Activated CD8-positive, alpha-beta memory T cell treated with anti-CD3 and anti-CD28 coated beads for 4 hours (primary cell): Measurements from ENCODE around the gene IQSEC1.

Experiments used
- DNase-seq, 2 donors: peaks; one replicate each; pipeline ENCODE4 v3.0.0-alpha.2; 2020; ENCODE audit warnings: low read depth in 2 of 2

Gene IQSEC1

DNA sequence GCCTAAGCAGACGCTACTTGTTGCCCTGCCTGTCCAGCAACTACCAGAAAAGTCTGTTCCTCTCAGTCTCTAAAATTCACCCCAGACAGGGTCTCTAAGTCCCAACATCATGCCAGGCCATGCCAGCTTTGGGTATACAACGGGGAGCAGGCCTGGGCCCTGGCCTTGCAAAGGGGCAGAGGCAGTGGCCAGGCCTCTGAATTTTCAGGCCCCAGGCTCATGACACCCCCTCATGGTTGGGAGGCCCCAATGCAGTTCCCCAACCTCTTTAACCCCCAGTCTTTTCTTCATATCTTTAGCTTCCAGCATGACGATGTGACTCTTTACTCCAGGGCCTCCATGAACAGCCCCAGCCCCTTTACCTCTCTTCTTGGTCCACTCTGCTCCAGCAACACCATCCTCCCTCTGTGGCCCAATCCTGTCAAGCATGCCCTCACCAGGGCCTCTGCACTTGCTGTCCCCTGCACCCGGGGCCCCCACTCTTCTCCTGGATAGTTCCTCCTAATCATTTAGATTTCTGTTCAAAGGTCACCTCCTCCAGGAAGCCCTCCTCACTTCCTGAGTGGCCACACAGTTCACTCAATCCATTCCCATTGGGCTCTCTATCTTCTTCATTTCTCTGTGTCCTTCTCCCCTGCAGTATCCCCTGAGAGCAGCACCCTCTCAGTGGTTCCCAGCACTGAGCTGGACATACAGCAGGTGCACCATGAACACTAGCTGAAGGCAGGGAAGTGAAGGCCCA lies 4.8 kb downstream of the IQSEC1 start:
- no peak for DNase-seq

GRCh38 chr3:13067778-13068177 lies 5.5 kb downstream of the IQSEC1 start:
- no peak for DNase-seq

DNA sequence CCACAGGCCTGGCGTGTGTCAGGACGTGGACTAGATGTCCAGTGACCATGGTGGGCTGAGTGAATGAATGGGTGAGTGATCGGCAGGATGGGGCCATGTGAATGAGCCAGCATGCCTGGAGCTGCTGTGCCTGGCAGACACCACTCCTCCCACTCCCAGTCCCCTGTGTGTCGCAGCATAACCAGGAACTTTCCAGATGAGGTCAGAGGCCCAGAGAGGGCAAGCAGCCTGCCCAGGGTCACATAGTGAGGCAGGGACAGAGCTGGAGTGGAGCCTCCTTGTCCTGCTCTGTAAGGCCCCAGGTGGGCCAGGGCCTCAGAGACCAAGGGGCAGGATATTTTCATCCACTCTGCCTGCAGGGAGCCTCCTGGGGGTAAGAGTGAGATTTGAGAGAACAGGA lies 6.4 kb downstream of the IQSEC1 start:
- DNase-seq, result no peak

DNA sequence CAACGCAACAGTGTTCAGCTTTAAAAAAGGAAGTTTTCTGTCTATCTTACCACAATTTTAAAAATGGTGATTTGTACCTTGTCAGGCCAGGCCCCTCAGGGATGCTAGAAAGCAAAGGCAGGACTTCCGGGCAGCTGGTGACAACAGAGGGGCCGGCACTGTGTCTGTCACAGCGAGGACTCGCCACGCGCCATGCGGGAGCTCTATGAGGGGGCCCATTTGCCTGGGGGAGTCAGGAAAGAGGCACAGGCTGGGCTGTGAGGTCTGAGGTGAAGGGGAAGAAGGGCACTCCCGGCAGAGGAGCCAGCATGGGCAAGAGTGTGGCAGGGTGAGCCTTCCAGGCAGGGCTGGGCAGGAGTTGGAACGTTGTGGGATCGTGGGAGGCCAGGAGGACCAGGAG lies 7.0 kb downstream of the IQSEC1 start:
- DNase-seq, result no peak

- DNase-seq, result no peak
These were observed 7.5 kb downstream of the IQSEC1 start for GRCh38 chr3:13065727-13066126.

- no peak for DNase-seq
These were observed 8.3 kb downstream of the IQSEC1 start for GRCh38 chr3:13064964-13065363.

GRCh38 chr3:13064159-13064868 lies 8.9 kb downstream of the IQSEC1 start:
- DNase-seq, result no peak

DNA sequence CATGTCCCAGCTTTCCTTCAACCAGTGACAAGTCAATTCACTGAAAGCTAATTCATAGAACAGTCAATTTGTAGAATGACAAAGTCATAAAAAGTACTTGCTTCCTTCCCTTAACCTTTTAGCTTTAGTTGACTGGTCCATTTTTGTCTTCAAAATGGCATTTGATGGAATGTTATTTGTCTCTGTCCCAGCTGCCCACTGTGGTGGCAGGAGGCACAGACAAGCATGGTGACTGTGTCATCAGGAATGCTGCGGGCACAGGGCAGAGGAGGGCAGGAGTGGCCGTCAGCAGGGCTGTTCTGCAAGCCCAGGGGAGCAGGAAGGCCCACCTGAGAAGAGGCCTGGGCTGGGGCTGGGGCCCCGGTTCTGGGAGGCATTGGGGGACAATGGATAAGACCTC lies 10.0 kb downstream of the IQSEC1 start:
- no peak for DNase-seq

DNA sequence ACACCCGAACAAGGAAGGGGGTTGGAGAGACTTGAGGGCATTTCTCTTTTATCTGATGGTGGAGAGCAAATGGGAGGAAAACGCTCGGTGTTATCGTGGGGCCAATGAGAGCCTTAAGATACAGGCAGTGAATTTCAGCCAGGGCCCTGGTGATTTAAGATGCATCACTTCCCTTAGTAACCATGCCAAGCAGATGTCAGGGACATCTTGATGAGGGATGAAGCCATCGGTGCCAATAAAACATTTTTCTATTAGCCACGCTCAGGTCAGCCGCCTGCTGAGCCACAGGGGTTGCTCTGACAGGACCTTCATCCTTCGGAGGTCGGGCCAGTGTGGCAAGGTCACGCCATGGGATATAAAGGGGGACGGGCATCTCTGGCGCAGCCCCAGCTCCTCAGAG lies 10.6 kb downstream of the IQSEC1 start:
- no peak for DNase-seq

DNA sequence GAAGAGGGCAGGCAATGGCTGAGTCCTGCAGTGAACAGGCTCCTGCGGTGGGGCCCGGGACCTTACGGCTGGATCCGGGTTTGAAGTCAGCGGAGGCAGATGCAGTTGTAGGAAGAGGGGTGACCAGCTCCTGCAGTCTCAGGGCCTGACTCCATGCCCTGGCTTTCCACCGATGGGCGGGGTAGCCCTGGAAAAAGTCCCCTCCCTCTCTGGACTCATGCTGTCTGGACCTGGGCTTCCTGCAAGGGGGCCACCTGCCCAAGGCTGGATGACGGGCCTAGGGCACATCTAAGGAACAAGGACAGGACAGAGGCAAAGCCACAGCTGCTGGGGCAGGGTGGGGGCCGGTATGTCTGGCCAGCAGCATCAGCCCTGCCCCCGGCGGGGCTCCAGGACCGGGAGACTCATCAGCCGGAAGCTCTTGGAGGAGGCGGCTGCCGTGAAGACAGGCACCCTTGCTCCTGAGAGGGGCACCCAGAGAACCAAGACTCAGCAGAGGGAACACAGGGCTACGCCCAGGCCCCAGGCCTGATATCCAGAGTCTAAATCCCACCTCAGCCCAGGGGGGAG lies 12.8 kb downstream of the IQSEC1 start:
- DNase-seq, result no peak

DNA sequence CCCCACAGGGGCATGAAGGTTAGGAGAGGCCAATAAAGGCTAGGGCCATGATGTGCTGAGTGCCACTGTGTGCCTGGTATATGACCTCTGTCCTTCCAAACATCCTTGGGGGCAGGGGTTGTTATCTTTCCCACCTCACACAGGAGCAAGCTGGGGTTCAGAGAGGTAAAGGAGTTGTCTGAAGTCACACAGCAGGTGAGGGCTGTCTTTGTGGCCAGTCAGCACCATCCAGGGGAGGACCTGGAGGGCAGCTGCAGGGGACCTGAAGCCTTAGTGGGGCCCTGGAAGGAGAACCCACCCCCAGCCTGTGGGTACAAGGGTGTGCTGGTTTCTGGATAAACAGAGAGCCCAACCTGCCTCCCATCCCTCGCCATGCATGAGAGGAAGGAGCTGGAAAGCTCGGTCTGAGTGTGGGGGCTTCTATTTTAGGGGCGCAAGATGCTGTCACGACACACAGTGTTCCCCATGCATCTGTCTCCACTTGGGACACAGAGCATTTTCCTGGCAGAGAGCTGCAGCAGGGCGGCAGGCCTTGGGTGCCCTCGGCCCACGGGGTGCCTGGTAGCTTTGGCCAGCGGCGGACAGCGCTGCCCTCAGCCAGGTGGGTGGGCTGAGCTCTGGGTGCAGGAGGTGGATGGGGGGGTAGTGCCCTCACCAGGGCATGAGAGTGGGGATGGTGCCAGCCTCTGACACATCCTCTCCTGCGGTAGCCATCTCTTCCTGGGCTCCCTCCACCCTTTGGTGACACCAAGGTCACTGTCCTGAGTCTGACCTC lies 14.7 kb downstream of the IQSEC1 start:
- no peak for DNase-seq

DNA sequence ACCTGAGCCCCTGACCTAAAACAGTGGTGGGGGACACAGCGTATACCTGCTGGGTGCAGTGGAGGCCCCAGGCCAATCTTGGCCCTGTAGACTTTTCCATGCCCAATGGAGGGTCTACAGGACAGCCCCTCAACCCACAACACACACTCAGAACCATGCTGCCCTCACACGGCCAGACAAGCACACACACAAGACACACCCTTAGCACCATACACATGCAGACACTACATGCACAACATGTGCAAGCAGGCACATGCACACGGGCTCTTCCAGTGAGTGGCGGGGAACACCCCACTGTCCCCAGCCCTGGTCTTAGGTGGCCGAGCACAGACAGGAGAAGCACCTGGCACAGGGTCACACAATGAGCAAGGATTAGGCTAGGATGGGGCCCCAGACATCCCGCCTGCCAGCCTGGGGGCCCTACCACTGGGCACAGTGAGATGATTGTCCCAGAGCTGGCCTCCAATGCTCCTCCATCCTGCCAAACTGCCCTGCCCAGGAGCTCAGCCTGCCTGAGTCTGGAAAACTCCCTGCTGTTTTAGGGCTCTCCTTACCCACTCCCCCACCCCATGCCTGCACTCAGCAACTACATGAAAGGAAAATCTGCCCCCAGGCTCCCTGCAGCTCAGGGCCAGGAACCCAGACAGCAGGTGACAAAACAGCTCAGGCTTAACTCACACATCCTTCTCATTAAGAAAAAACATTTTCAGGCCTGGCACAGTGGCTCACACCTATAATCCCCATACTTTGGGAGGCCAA lies 15.8 kb downstream of the IQSEC1 start:
- DNase-seq, result no peak

DNA sequence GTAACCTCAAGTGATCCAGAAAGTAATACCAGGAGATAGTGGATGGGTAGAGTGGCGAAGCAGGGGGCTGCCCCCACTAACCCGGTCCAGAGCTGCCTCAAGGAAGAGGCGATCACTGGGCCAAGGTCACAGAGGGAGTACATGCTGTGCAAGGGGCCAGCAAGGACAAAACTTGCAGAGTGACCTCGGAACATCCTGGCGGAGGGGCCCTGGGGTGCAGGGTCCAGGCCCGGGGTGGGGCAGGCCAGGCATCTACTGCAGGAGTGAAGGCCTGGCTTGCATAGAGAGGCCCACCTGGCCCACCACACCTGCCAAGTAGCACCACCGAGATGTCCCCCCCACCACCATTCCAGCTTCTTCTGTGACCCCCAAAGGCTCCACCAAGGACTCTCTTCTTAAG lies 17.6 kb downstream of the IQSEC1 start:
- no peak for DNase-seq

- DNase-seq, result no peak
These were observed 18.6 kb downstream of the IQSEC1 start for GRCh38 chr3:13054341-13055285.

- DNase-seq, result no peak
These were observed 19.3 kb downstream of the IQSEC1 start for GRCh38 chr3:13053893-13054292.

GRCh38 chr3:13053420-13053819 lies 19.8 kb downstream of the IQSEC1 start:
- no peak for DNase-seq

GRCh38 chr3:13052191-13052820 lies 20.9 kb downstream of the IQSEC1 start:
- no peak for DNase-seq

GRCh38 chr3:13051581-13051980 lies 21.6 kb downstream of the IQSEC1 start:
- DNase-seq, result no peak

DNA sequence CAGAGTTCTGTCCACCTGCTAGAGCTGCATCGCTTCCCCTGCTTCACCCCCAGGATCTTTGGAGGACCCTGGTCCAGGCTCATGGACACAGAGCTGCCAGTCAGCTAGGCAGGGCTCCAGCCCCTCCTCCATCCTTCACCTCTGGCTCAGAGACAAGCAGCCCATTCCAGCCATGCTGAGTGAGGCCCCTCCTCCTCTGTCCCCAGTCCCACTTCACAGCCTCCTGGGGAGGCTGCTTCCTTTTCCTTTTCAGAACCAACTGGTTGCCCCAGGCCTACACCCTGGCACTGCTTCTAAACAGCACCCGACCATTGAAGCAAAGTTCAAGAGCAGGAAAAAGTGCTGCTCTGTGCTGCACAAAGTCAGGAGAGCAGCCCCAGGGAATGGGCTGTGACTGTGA lies 22.2 kb downstream of the IQSEC1 start:
- DNase-seq, result no peak

GRCh38 chr3:13050446-13050845 lies 22.8 kb downstream of the IQSEC1 start:
- no peak for DNase-seq
